Kidney (tissue), 14 donors: Measurements from ENCODE around the gene FAM53A. TPM values are rescaled to one million over a fixed set of nuclear protein-coding genes. Genes with fewer than 3 reads are reported as not detected.

Experiments used
- DNase-seq, 5 donors: peaks; one replicate each; pipeline ENCODE4 v3.0.0-alpha.2; 2013 to 2020
- FAIRE-seq: peaks from 2 replicates; lab custom pipeline; 2012; peaks lifted over from hg19 to GRCh38; lab: Jason Lieb, UNC
- H3K27ac ChIP-seq, 2 donors: one replicate each; pipeline ENCODE4 v1.7.0; 2013; ENCODE audit warnings: low read depth in 2 of 2, low read length in 2 of 2, inconsistent platforms in 1 of 2
- H3K27me3 ChIP-seq: one replicate; pipeline ENCODE4 v1.7.1; 2013; ENCODE audit warnings: low read length, inconsistent platforms; ENCODE audit not compliant: control insufficient read depth, insufficient read depth
- H3K36me3 ChIP-seq, 3 donors: one replicate each; pipeline versions ENCODE4 v1.7.0 to v1.7.1; 2013; ENCODE audit warnings: low read length in 3 of 3, control low read depth in 1 of 3, inconsistent platforms in 1 of 3; ENCODE audit not compliant: insufficient read depth in 3 of 3, control insufficient read depth in 2 of 3
- H3K4me1 ChIP-seq, 3 donors: one replicate each; pipeline versions ENCODE4 v1.7.0 to v1.7.1; 2013; ENCODE audit warnings: low read length in 3 of 3, inconsistent platforms in 1 of 3, low read depth in 1 of 3; ENCODE audit not compliant: control insufficient read depth in 2 of 3, insufficient read depth in 2 of 3
- H3K4me3 ChIP-seq, 3 donors: one replicate each; pipeline versions ENCODE4 v1.7.0 to v1.8.1; 2013; ENCODE audit warnings: low read length in 3 of 3, control low read depth in 1 of 3, inconsistent platforms in 1 of 3
- H3K9ac ChIP-seq, 3 donors: one replicate each; pipeline versions ENCODE4 v1.7.0 to v1.7.1; 2013; ENCODE audit warnings: low read length in 3 of 3, control low read depth in 1 of 3, inconsistent platforms in 1 of 3
- H3K9me3 ChIP-seq, 3 donors: one replicate each; pipeline versions ENCODE4 v1.7.0 to v1.7.1; 2013; ENCODE audit warnings: low read length in 3 of 3, control low read depth in 1 of 3, inconsistent platforms in 1 of 3; ENCODE audit not compliant: control insufficient read depth in 2 of 3, insufficient read depth in 1 of 3
- CTCF ChIP-seq: IDR thresholded peaks from 3 replicates; pipeline ENCODE4 v1.5.1; 2012; ENCODE audit warnings: mild to moderate bottlenecking, moderate library complexity, borderline replicate concordance; ENCODE audit not compliant: insufficient read depth; ENCODE audit errors: extremely low read depth
- intact Hi-C: fragments of 100-400 bp; cut with DNase I; formaldehyde crosslinking; loops from one replicate; pipeline ENCODE4 v1.11.1; 2022
- polyA plus RNA-seq: library from polyadenylated mRNA; stranded (reverse); fragments of 350-450 nt; fragmentation: Illumina TruSeq; extraction: RNeasy Lipid Tissue Mini Kit (QIAGEN cat#74804); gene quantifications from one replicate; pipeline ENCODE4 v1.2.3, GENCODE V29; 2014; ENCODE audit warnings: low read depth, low replicate concordance; ENCODE audit not compliant: insufficient read depth
- total RNA-seq: library from RNA; stranded (reverse); fragmentation: NEBNext Ultra II Directional; extraction: Animal tissue kit (Norgen Biotek cat#: 25700); gene quantifications from one replicate; pipeline ENCODE4 v1.2.1, GENCODE V29; 2021
- donor health status: control.
- donor health status: control.
- donor health status: control.
- donor health status: control.
- donor health status: control.
- donor health status: DM: yes; HTN: yes; CAD: no.
- donor health status: Normal renal cell carcinoma (clear cell type).

The FAM53A gene
- total and polyA plus RNA-seq, 2 donors from 2014 or later: 1.2 to 2.9 TPM

- no peak overlapping the region for H3K27ac ChIP-seq
- no peak overlapping the region for H3K9ac ChIP-seq
- H3K36me3 ChIP-seq: no peaks in the 10 kb centered on the region
- FAIRE-seq (no peak), DNase-seq (peak in 2 of 5 donors; percentile 38 to 75)
- no peak for TF ChIP-seq CTCF
- H3K4me3 ChIP-seq: no peak overlapping the region
- no peaks in the 10 kb centered on the region for H3K27me3 ChIP-seq
- H3K9me3 ChIP-seq: peaks cover 0 to 21% (median 9%) of the 10 kb centered on the region in 3 donors
- H3K4me1 ChIP-seq: no peaks in the 10 kb centered on the region
- intact Hi-C loops: no loop called here
Measured at GRCh38 chr4:1592709-1593417, 91.2 kb downstream of the FAM53A start.

GRCh38 chr4:1592068-1592708 is 91.9 kb downstream of the FAM53A start:
- no peaks in the 10 kb centered on the region for H3K27me3 ChIP-seq
- no peaks in the 10 kb centered on the region for H3K4me1 ChIP-seq
- no peak overlapping the region for H3K4me3 ChIP-seq
- H3K9ac ChIP-seq: no peak overlapping the region
- peak in 2 of 5 donors; percentile 22 to 50 for DNase-seq
- no peak for FAIRE-seq
- H3K36me3 ChIP-seq: no peaks in the 10 kb centered on the region
- intact Hi-C loops: no loop called here
- TF ChIP-seq CTCF: no peak
- no peak overlapping the region for H3K27ac ChIP-seq
- H3K9me3 ChIP-seq: peaks cover 0 to 21% (median 9%) of the 10 kb centered on the region in 3 donors

- DNase-seq (no peak), FAIRE-seq (no peak)
- H3K27ac ChIP-seq: no peak overlapping the region
- H3K4me1 ChIP-seq: no peaks in the 10 kb centered on the region
- intact Hi-C loops: no loop called here
- H3K27me3 ChIP-seq: no peaks in the 10 kb centered on the region
- no peak for TF ChIP-seq CTCF
- H3K9me3 ChIP-seq: peaks cover 0 to 21% (median 9%) of the 10 kb centered on the region in 3 donors
- no peaks in the 10 kb centered on the region for H3K36me3 ChIP-seq
- H3K9ac ChIP-seq: no peak overlapping the region
- H3K4me3 ChIP-seq: no peak overlapping the region
Measured at GRCh38 chr4:1591107-1591506, 93.0 kb downstream of the FAM53A start.
